HTR-8/SVneo (cell line): ENCODE results near the gene HSDL1.
"Not testable (repeated sequence)": the region's sequence is repeated elsewhere in the genome, so short reads cannot be mapped to it uniquely, and the experiment has no call there.

Source experiments
- DNase-seq: peaks from one replicate; pipeline ENCODE4 v3.0.0; 2011; ENCODE audit warnings: low spot score, mixed read lengths; ENCODE audit not compliant: insufficient read length
- FAIRE-seq: peaks from 2 replicates; lab custom pipeline; 2011; peaks lifted over from hg19 to GRCh38; lab: Jason Lieb, UNC

Gene HSDL1

DNA sequence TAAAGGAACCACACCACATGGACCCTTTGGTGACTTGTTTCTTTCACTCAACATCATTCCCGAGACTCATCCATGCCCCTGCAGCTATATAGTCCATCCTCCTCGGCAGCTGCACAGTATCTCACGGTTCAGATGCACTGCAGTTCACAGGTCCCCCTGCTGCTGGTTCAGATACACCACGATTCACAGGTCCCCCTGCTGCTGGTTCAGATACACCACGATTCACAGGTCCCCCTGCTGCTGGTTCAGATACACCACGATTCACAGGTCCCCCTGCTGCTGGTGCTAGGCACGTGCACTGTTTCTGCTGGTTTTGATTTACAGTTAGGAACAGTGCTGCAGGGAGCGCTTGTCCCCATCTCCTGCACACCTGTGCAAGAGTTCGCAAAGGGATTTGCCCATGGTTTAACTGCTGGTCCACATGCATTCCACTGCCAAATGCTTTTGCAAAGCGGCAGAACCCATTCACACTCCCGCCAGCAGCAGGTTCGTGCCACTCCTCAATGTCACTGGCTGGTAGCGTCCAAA is 3.8 kb downstream of the HSDL1 start:
- DNase-seq (no peak), FAIRE-seq (no peak)

DNA sequence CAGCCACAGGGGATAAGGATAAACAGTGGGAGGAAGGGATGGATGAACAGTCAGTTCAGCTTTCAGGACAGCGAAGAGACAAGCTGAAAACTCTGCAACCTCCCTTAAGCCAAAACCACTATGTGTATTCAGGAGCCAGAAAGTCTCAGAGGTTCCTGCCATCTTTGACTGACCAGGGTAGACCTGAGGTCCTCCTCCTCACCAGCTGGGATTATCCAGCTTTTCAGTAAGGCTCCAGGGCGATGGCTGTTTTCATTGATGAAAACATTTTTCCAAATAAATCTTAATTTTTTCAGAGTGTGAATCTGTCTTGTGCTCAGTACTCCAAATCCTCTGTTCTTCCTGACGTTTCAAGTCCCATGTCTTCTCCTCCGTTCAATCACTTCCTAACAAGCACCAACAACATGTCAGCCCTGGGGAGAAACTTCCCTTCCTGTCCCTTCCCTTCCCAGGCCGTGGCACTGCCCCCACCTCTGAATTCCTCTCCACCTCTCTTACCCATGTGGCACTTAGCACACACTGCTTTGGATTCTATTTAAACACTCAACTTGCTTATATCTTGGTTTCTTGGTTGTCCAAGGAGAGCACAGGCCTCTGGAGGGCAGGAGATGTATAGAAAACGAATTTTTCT is 5.2 kb downstream of the HSDL1 start:
- DNase-seq (no peak), FAIRE-seq (no peak)

GRCh38 chr16:84138824-84139627 is 6.0 kb downstream of the HSDL1 start:
- DNase-seq: no peak
- FAIRE-seq: no peak

- FAIRE-seq: no peak
- no peak for DNase-seq
Observed at GRCh38 chr16:84138500-84138823, 6.5 kb downstream of the HSDL1 start.

GRCh38 chr16:84137769-84138357 is 7.1 kb downstream of the HSDL1 start:
- FAIRE-seq (no peak), DNase-seq (no peak)

GRCh38 chr16:84137287-84137686 is 7.7 kb downstream of the HSDL1 start:
- FAIRE-seq: no peak
- DNase-seq: no peak

GRCh38 chr16:84136331-84137125 is 8.4 kb downstream of the HSDL1 start:
- DNase-seq: no peak
- FAIRE-seq: no peak

DNA sequence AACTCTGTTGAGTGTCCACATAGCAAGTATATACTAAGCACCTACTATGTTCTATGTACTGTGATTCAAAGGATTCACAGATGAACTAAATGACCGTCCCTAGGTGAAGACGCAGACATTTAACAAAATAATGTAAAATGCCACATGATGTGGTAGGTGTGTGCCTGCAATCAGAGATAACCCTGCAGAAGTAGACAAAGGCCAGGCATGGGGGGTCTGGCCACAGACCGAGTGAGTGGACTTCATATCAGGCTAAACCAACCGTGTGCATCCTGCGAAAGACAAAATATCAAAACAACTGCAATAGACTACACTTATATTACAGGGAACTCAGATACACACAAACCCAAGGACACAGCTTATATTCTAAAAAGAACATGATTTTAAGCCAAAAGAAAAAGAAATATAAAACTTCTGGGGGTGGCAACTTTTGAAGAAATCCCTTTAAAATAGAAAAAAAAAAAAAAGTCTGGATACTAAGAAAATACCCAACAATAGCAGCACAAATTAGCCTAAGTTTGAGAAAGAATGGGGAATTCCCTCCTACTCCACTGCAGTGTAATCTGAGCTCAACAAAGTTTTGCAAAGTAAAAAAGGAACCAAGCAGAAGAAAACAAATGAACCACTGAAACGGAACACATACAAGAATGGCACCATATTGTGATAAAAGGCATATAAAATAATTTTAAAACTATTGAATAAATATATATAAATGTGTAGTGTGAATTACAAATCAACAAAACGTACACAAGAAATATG is 12.3 kb downstream of the HSDL1 start:
- no peak for DNase-seq
- FAIRE-seq: no peak

GRCh38 chr16:84131117-84131516 is 13.9 kb downstream of the HSDL1 start:
- FAIRE-seq: no peak

GRCh38 chr16:84124257-84125073 is 20.5 kb downstream of the HSDL1 start:
- FAIRE-seq: no peak
- no peak for DNase-seq

More at GRCh38 chr16:84131117-84131516, 13.9 kb downstream of the HSDL1 start:
- DNase-seq: no peak

DNA sequence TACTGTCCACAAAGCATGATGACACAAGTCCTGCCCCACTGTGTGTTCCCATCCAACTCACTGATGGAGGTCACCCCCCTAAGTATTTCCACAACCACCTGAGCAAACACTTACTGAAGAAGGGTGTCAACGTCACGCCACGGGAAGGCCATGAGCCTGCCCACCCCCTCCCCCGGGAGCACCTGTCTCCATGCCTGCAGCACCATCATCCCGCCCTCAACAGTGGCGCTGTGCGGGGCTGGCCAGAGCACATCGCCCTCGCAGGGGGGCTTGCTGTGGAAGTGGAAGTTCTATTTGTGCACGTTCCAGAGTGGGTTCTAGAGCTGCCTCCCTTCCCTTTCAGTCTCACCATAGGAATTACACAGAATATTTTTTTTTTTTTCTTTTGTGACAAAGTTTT is 24.0 kb downstream of the HSDL1 start:
- DNase-seq (no peak), FAIRE-seq (no peak)

GRCh38 chr16:84120023-84120422 is 25.0 kb downstream of the HSDL1 start:
- FAIRE-seq (no peak), DNase-seq (no peak)

- DNase-seq (no peak), FAIRE-seq (no peak)
Observed at GRCh38 chr16:84119368-84119767, 25.6 kb downstream of the HSDL1 start.

GRCh38 chr16:84118315-84118714 is 26.7 kb downstream of the HSDL1 start:
- FAIRE-seq, DNase-seq: not testable (repeated sequence)

DNA sequence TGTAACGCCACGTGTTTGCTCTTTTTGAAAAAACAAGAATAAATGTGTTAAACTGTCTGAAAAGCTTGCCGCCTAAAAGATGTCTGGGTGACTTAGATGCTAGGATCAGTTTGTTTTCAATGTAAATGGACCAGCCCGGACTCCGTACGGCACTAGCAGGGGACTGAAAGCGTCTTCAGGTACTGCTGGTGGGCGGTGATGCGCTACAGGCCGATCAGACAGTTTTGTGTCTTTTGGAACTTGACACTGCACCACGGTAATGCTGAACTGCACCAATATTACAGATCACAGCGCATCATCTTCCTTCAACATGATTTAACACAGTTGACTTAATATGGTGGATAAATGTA is 27.5 kb downstream of the HSDL1 start:
- FAIRE-seq (peak; percentile 13), DNase-seq (peak; percentile 36)

- peak; percentile 99 for DNase-seq
- FAIRE-seq: peak; percentile 98
Observed at GRCh38 chr16:84116720-84117493, 28.1 kb downstream of the HSDL1 start, which contains the start of gene MBTPS1. Gene MBTPS1, minus strand, starts transcription at chr16:84116942. Its CDS starts 15,159 bp downstream, at chr16:84101783.

DNA sequence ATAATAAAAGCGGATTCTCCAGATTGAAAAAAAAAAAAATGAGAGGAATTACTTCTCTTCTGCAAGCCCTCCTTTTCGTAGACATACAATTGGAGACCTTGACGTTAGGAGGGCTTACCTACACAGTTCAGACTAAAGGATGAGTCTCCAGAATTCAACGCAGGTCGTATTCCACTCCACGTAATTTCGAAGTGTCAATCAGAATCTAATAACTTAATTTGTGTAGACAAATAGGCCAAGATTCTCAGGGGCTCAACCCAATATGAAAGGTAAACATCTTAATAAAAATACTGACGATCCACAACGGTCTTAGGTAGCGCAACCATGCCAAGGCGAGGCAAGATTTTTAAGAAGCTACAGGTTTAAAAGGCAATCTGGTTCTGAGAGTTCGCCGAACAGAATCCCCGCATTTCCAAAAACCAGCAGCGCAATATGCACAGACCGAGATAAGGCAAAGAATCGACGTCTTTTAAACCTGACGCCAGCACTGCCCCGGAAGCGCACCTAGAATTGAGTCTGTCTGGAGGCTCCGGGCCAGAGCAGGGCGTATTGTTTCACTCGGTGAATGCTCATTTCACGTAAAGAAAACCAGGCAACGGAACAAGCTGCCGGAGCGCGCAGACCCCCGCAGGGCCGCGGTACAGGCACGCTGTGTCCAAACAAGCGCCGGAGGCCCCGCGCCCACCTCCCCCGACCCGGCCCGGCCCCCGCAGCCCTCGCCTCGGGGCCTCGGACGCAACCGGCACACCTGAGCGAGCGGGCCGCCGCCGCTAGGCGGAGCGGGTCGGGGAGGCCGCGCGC is 28.9 kb downstream of the HSDL1 start:
- DNase-seq (peak; percentile 34), FAIRE-seq (no peak)
